ENCODE results near the gene JMJD7. TPM values are rescaled to one million over a fixed set of nuclear protein-coding genes. Genes with fewer than 3 reads are reported as not detected.

JMJD7 gene
- total and polyA plus RNA-seq, 12 donors: 4.0 to 20.6 (median 12.7) TPM

- Histone ChIP-seq H3K9me3 (replicated peaks in 1 of 3) (no peaks in the 10 kb centered on the region), H3K27me3 (no peaks in the 10 kb centered on the region), H3K36me3 (replicated peaks in 1 of 2) (peaks cover 0 to 3% of the 10 kb centered on the region in 2 donors), H3K4me3 (no peak overlapping the region), H3K4me1 (replicated peaks in 1 of 2) (no peaks in the 10 kb centered on the region), H3K27ac (no peak overlapping the region)
- TF ChIP-seq POLR2A (IDR thresholded peaks at IDR 0.05) (no peak), CTCF (IDR thresholded peaks at IDR 0.05) (no peak)
- intact Hi-C loops (cut with DNase I): no loop called here
- WGBS, 4 donors: 69 to 81% (median 79%) methylated on average over 5 to 17 of the region's 17 CpGs
- no peak for DNase-seq
Observed at GRCh38 chr15:41852736-41853590, 25.1 kb downstream of the JMJD7 start.

GRCh38 chr15:41853831-41854230 lies 25.9 kb downstream of the JMJD7 start:
- WGBS, 4 donors: 60 to 87% (median 81%) methylated on average over 4 to 10 of the region's 10 CpGs; no CpG with 5 or more reads in 1 of the 4 donors

GRCh38 chr15:41854443-41854842 lies 26.6 kb downstream of the JMJD7 start:
- Histone ChIP-seq H3K27me3 (no peaks in the 10 kb centered on the region), H3K9me3 (replicated peaks in 1 of 3) (no peaks in the 10 kb centered on the region), H3K27ac (no peak overlapping the region), H3K4me3 (no peak overlapping the region), H3K4me1 (replicated peaks in 1 of 2) (no peaks in the 10 kb centered on the region), H3K36me3 (replicated peaks in 1 of 2) (no peaks in the 10 kb centered on the region)
- DNase-seq: no peak
- WGBS, 4 donors: 92 to 99% (median 96%) methylated on average over 6 to 9 of the region's 9 CpGs
- TF ChIP-seq POLR2A (IDR thresholded peaks at IDR 0.05) (no peak), CTCF (IDR thresholded peaks at IDR 0.05) (no peak)
- intact Hi-C loops (cut with DNase I): no loop called here

More at GRCh38 chr15:41853831-41854230, 25.9 kb downstream of the JMJD7 start:
- intact Hi-C loops (cut with DNase I): no loop called here
- H3K27me3 ChIP-seq: no peaks in the 10 kb centered on the region
- no peaks in the 10 kb centered on the region for H3K4me1 ChIP-seq (replicated peaks in 1 of 2)
- H3K4me3 ChIP-seq: no peak overlapping the region
- no peaks in the 10 kb centered on the region for H3K36me3 ChIP-seq (replicated peaks in 1 of 2)
- H3K27ac ChIP-seq: no peak overlapping the region
- no peak for DNase-seq
- no peaks in the 10 kb centered on the region for H3K9me3 ChIP-seq (replicated peaks in 1 of 3)
- TF ChIP-seq CTCF (IDR thresholded peaks at IDR 0.05): no peak
- no peak for TF ChIP-seq POLR2A (IDR thresholded peaks at IDR 0.05)

- no peaks in the 10 kb centered on the region for H3K36me3 ChIP-seq (replicated peaks in 1 of 2)
- 79 to 87% (median 81%) methylated on average over 7 to 30 of the region's 30 CpGs for WGBS, 4 donors
- H3K27me3 ChIP-seq: no peaks in the 10 kb centered on the region
Observed at GRCh38 chr15:41855261-41855961, 27.5 kb downstream of the JMJD7 start.

More at GRCh38 chr15:41855261-41855961, 27.5 kb downstream of the JMJD7 start:
- TF ChIP-seq POLR2A (IDR thresholded peaks at IDR 0.05) (no peak), CTCF (IDR thresholded peaks at IDR 0.05) (no peak)
- intact Hi-C loops (cut with DNase I): no loop called here
- H3K9me3 ChIP-seq (replicated peaks in 1 of 3): no peaks in the 10 kb centered on the region
- H3K4me1 ChIP-seq (replicated peaks in 1 of 2): no peaks in the 10 kb centered on the region
- DNase-seq: no peak
- H3K27ac ChIP-seq: no peak overlapping the region
- no peak overlapping the region for H3K4me3 ChIP-seq
